ENCODE results near the gene ALDH3A2.

- TF ChIP-seq EZH2 (IDR thresholded peaks at IDR 0.05; ENCODE audit: borderline replicate concordance) = no peak
- no peak for TF ChIP-seq CTCF (IDR thresholded peaks at IDR 0.05; ENCODE audit: poor library complexity)
Observed at GRCh38 chr17:19656851-19657581, 8.5 kb downstream of the ALDH3A2 start.

Data from hepatocyte (in vitro differentiated cells).